Measurements from ENCODE around the gene ARHGAP24. TPM values are rescaled to one million over a fixed set of nuclear protein-coding genes. Genes with fewer than 3 reads are reported as not detected.

ARHGAP24 gene
- total RNA-seq, 6 experiments from 2014 or later, result 4.0 to 7.3 (median 6.1) TPM

DNA sequence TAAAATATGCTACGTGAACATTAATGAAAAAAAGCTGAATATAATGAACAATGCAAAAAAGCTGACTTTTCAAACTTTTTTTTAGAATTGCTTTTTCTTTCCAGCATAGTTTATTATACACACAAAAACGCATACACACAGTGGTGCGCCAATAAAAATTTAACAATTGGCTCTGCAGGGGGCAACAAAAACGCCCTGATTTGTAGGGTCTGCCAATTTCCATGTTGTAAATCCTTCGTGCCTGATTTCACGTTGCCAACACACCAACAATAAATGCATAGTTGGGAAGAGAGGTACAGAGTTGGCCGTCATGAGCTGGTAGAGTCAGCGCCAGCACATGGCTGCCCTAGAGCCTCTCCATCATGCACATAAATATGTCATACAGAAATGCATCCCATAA lies 551.8 kb downstream of the ARHGAP24 start:
- Histone ChIP-seq H3K4me3 (no peak overlapping the region), H3K27me3 (no peaks in the 10 kb centered on the region), H3K9me3 (no peaks in the 10 kb centered on the region), H3K36me3 (no peaks in the 10 kb centered on the region), H3K27ac (no peak overlapping the region), H3K4me1 (no peaks in the 10 kb centered on the region)
- DNase-seq (no peak), ATAC-seq (no peak)
- TF ChIP-seq, protein P1, sequence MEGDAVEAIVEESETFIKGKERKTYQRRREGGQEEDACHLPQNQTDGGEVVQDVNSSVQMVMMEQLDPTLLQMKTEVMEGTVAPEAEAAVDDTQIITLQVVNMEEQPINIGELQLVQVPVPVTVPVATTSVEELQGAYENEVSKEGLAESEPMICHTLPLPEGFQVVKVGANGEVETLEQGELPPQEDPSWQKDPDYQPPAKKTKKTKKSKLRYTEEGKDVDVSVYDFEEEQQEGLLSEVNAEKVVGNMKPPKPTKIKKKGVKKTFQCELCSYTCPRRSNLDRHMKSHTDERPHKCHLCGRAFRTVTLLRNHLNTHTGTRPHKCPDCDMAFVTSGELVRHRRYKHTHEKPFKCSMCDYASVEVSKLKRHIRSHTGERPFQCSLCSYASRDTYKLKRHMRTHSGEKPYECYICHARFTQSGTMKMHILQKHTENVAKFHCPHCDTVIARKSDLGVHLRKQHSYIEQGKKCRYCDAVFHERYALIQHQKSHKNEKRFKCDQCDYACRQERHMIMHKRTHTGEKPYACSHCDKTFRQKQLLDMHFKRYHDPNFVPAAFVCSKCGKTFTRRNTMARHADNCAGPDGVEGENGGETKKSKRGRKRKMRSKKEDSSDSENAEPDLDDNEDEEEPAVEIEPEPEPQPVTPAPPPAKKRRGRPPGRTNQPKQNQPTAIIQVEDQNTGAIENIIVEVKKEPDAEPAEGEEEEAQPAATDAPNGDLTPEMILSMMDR (IDR thresholded peaks at IDR 0.05), result no peak
- no peak for TF ChIP-seq POLR2A (IDR thresholded peaks at IDR 0.05)
- 72% methylated on average over 8 of the region's 8 CpGs for WGBS (ENCODE audit: insufficient coverage, low coverage, low lambda C conversion rate, missing lambda C conversion rate)
- intact Hi-C loops (cut with DNase I), result no loop called here

GRCh38 chr4:86031927-86032326 lies 557.0 kb downstream of the ARHGAP24 start:
- H3K36me3 ChIP-seq, result no peaks in the 10 kb centered on the region
- no peaks in the 10 kb centered on the region for H3K27me3 ChIP-seq
- DNase-seq, result no peak
- no peaks in the 10 kb centered on the region for H3K4me1 ChIP-seq
- WGBS (ENCODE audit: insufficient coverage, low coverage, low lambda C conversion rate, missing lambda C conversion rate), result 63% methylated on average over 3 of the region's 3 CpGs
- H3K4me3 ChIP-seq, result no peak overlapping the region
- H3K9me3 ChIP-seq, result no peaks in the 10 kb centered on the region
- no peak overlapping the region for H3K27ac ChIP-seq
- no peak for TF ChIP-seq POLR2A (IDR thresholded peaks at IDR 0.05)
- TF ChIP-seq, protein P1 (IDR thresholded peaks at IDR 0.05), result no peak
- ATAC-seq, result no peak
- intact Hi-C loops (cut with DNase I), result no loop called here

DNA sequence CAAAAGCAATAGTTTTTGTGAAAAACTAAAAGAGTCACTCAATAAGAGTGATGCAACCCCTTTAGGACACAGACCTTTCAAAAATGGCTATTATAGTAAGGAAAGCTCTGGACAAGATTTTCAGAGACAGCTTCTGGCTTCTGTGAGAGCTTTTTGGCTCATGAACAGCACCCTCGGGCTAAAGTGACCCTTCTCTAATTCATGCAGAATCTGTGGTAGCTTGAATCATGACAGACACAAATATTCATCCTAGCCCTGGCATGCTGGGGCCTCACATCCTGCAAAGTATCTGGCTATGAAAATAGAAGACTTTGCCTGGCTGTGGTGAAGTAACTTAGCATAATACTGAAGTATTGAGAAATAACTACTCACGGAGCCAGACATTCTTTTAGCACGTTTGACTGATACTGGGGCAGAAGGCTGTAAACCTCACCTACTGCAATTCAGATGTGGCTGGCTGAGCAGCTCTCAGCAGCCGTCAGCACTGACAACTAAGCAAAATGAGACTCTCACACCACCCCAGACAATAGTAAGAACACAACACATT lies 557.6 kb downstream of the ARHGAP24 start:
- Histone ChIP-seq H3K27me3 (no peaks in the 10 kb centered on the region), H3K27ac (no peak overlapping the region), H3K36me3 (no peaks in the 10 kb centered on the region), H3K4me3 (no peak overlapping the region), H3K4me1 (no peaks in the 10 kb centered on the region), H3K9me3 (no peaks in the 10 kb centered on the region)
- ATAC-seq (no peak), DNase-seq (no peak)
- 35% methylated on average over 4 of the region's 4 CpGs for whole genome bisulfite sequencing (ENCODE audit: insufficient coverage, low coverage, low lambda C conversion rate, missing lambda C conversion rate)
- intact Hi-C loops (cut with DNase I), result no loop called here
- TF ChIP-seq POLR2A (IDR thresholded peaks at IDR 0.05), result no peak
- TF ChIP-seq, protein P1 (IDR thresholded peaks at IDR 0.05), result no peak

- TF ChIP-seq, protein P1 (IDR thresholded peaks at IDR 0.05), result no peak
- no peak for TF ChIP-seq POLR2A (IDR thresholded peaks at IDR 0.05)
- WGBS (ENCODE audit: insufficient coverage, low coverage, low lambda C conversion rate, missing lambda C conversion rate), result 60% methylated on average over 1 of the region's 4 CpGs
- no peaks in the 10 kb centered on the region for H3K4me1 ChIP-seq
- no peaks in the 10 kb centered on the region for H3K27me3 ChIP-seq
- H3K9me3 ChIP-seq, result no peaks in the 10 kb centered on the region
- ATAC-seq, result no peak
- H3K4me3 ChIP-seq, result no peak overlapping the region
- H3K36me3 ChIP-seq, result no peaks in the 10 kb centered on the region
- H3K27ac ChIP-seq, result no peak overlapping the region
- intact Hi-C loops (cut with DNase I), result no loop called here
- no peak for DNase-seq
These were observed 558.2 kb downstream of the ARHGAP24 start for GRCh38 chr4:86033171-86033570.

DNA sequence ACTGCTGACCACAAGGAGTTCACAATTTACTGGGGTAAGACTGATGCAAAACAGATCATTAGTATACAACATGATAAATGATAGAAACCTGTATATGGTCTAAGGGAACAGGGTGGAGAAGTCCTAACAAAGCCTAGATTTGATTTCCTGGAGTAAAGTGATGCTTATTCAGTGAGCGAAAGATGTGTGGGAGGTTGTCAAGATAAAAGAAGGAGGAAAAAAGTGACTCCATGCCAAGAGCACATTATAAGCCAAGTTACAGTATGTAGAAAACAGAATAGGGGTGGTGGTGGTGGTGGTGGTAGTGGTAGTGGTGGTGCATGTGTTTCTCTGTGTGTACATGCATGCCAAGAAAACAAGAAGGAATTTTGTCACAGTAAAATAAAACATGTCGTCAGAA lies 559.7 kb downstream of the ARHGAP24 start:
- Histone ChIP-seq H3K9me3 (no peaks in the 10 kb centered on the region), H3K4me3 (no peak overlapping the region), H3K36me3 (no peaks in the 10 kb centered on the region), H3K4me1 (no peaks in the 10 kb centered on the region), H3K27ac (no peak overlapping the region), H3K27me3 (no peaks in the 10 kb centered on the region)
- TF ChIP-seq, protein P1 (IDR thresholded peaks at IDR 0.05), result no peak
- TF ChIP-seq POLR2A (IDR thresholded peaks at IDR 0.05), result no peak
- intact Hi-C loops (cut with DNase I), result no loop called here
- ATAC-seq, result no peak
- no peak for DNase-seq
- 83% methylated on average over 2 of the region's 2 CpGs for WGBS (ENCODE audit: insufficient coverage, low coverage, low lambda C conversion rate, missing lambda C conversion rate)

Data from right lobe of liver (tissue), 6 donors.